ENCODE data around the gene HOXA9.

- TF ChIP-seq CTCF (IDR thresholded peaks at IDR 0.05; ENCODE audit: insufficient read depth, low read length): no peak
- TF ChIP-seq GABPA (IDR thresholded peaks at IDR 0.05; ENCODE audit: low read depth): no peak
- no peak for TF ChIP-seq POLR2AphosphoS5 (IDR thresholded peaks at IDR 0.05; ENCODE audit: low read depth)
Measured at GRCh38 chr7:27208998-27209397, 43.7 kb upstream of the HOXA9 start.
